GM12891 (cell line): ENCODE data around the gene F10.

Source experiments
- DNase-seq: peaks from one replicate; pipeline ENCODE4 v3.0.0; 2011; ENCODE audit warnings: low spot score; ENCODE audit not compliant: insufficient read length
- FAIRE-seq: peaks from 2 replicates; lab custom pipeline; 2011; peaks lifted over from hg19 to GRCh38; lab: Jason Lieb, UNC
- PAX5 ChIP-seq: IDR thresholded peaks from 2 replicates; pipeline ENCODE4 v1.6.1; 2011; ENCODE audit warnings: low read length, moderate library complexity, mild to moderate bottlenecking; ENCODE audit not compliant: insufficient read depth, severe bottlenecking
- POLR2A ChIP-seq: IDR thresholded peaks from 2 replicates; pipeline ENCODE4 v1.6.1; 2011; ENCODE audit warnings: low read depth, low read length, control low read depth
- POLR2AphosphoS5 ChIP-seq: IDR thresholded peaks from 2 replicates; pipeline ENCODE4 v1.6.1; 2011; ENCODE audit warnings: low read depth, low read length, control low read depth
- POU2F2 ChIP-seq: IDR thresholded peaks from 2 replicates; pipeline ENCODE4 v1.6.1; 2011; ENCODE audit warnings: low read depth, mild to moderate bottlenecking, control low read depth, low read length, moderate library complexity
- SPI1 ChIP-seq: IDR thresholded peaks from 2 replicates; pipeline ENCODE4 v1.6.1; 2011; ENCODE audit warnings: low read depth, low read length, control low read depth
- TAF1 ChIP-seq: IDR thresholded peaks from 2 replicates; pipeline ENCODE4 v1.6.1; 2011; ENCODE audit warnings: low read depth, low read length, control low read depth

F10 gene

GRCh38 chr13:113086991-113087922 lies 35.3 kb upstream of the F10 start:
- DNase-seq (no peak), FAIRE-seq (no peak)
- TF ChIP-seq POLR2AphosphoS5 (no peak), SPI1 (no peak), POU2F2 (no peak), PAX5 (no peak), POLR2A (no peak), TAF1 (no peak)

GRCh38 chr13:113087923-113088690 lies 34.5 kb upstream of the F10 start:
- DNase-seq (no peak), FAIRE-seq (no peak)
- TF ChIP-seq PAX5 (no peak), POU2F2 (no peak), POLR2A (no peak), POLR2AphosphoS5 (no peak), SPI1 (no peak), TAF1 (no peak)

GRCh38 chr13:113088691-113089020 lies 33.9 kb upstream of the F10 start:
- DNase-seq (no peak), FAIRE-seq (no peak)
- no peak for TF ChIP-seq POLR2A
- no peak for TF ChIP-seq SPI1
- TF ChIP-seq POU2F2 = no peak
- no peak for TF ChIP-seq TAF1
- TF ChIP-seq POLR2AphosphoS5 = no peak
- no peak for TF ChIP-seq PAX5

DNA sequence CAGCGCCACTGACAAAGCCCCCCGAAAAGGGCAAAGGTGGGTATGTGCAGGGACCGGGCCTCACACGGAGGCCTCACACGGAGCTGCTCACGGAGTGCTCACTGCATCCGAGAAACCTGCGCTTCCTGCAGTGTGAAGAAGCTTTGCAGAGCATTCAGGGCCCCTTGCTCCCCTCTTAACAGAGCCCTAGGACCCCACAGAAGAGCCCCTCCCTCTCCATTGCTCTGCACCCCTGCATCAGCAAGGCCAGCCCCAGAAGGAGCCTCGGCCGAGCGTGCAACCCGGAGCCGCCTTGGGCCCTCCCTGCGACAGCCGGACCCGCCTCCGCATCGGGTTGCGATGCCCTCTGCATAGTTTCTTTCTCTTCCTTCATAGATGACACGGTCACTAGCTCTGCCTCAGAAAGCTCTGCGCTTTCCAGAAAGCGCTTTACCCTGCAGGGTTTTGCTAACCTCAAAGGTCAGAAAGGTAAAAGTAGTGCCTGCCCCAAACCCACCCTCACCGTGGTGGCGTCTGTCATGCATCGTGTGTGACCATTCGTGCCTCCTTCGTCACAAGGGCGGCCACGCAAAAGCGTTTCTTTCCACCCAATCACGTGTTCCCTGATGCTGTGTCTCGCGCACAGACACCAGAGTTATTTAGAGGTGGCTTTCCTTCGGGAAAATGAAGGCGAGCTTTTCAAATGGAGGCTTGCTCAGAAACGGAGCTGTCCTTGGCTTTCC lies 32.7 kb upstream of the F10 start:
- no peak for FAIRE-seq
- TF ChIP-seq POLR2AphosphoS5 = no peak
- TF ChIP-seq SPI1 = no peak
- no peak for TF ChIP-seq POLR2A
- TF ChIP-seq PAX5 = no peak
- no peak for TF ChIP-seq TAF1
- TF ChIP-seq POU2F2 = no peak
- no peak for DNase-seq

DNA sequence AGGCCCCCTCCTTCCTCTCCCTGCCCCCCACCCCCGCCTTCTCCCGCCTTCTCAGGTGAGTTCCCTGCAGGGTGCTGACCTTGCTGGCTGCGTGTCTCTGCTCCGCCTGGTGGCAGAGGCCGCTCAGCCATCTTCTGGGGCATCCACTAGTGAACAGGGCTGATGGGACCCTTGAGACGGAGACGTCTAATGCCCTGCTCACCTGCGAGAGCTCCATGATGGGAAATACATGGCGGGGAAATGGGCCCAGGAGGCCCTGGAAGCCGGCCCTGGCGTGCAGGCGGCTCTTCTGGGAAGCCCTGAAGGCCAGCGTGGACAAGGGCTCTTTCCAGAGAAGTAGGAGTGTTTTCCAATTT lies 32.2 kb upstream of the F10 start:
- no peak for TF ChIP-seq PAX5
- TF ChIP-seq TAF1 = no peak
- no peak for TF ChIP-seq SPI1
- no peak for TF ChIP-seq POLR2A
- TF ChIP-seq POLR2AphosphoS5 = no peak
- no peak for TF ChIP-seq POU2F2
- DNase-seq = no peak
- FAIRE-seq = no peak

GRCh38 chr13:113090806-113091205 lies 31.8 kb upstream of the F10 start:
- FAIRE-seq = no peak
- TF ChIP-seq TAF1 (no peak), POLR2AphosphoS5 (no peak), SPI1 (no peak), POLR2A (no peak), PAX5 (no peak)
- no peak for DNase-seq

GRCh38 chr13:113091211-113091771 lies 31.3 kb upstream of the F10 start:
- FAIRE-seq (no peak), DNase-seq (no peak)
- TF ChIP-seq TAF1 (no peak), POLR2AphosphoS5 (no peak), POU2F2 (no peak), POLR2A (no peak), SPI1 (no peak), PAX5 (no peak)

- no peak for DNase-seq
- FAIRE-seq = no peak
- no peak for TF ChIP-seq SPI1
- TF ChIP-seq POLR2AphosphoS5 = no peak
- TF ChIP-seq POLR2A = no peak
- no peak for TF ChIP-seq TAF1
- no peak for TF ChIP-seq POU2F2
- TF ChIP-seq PAX5 = no peak
These were observed 30.5 kb upstream of the F10 start for GRCh38 chr13:113091891-113092775.
